ENCODE results near the gene SYCP2. TPM values are rescaled to one million over a fixed set of nuclear protein-coding genes. Genes with fewer than 3 reads are reported as not detected.
A peak's percentile ranks its signal among the peaks of the same experiment; 100 is the strongest.

SYCP2 gene
- polyA plus RNA-seq, 3 donors: 0.28 to 1.2 (median 0.30) TPM

DNA sequence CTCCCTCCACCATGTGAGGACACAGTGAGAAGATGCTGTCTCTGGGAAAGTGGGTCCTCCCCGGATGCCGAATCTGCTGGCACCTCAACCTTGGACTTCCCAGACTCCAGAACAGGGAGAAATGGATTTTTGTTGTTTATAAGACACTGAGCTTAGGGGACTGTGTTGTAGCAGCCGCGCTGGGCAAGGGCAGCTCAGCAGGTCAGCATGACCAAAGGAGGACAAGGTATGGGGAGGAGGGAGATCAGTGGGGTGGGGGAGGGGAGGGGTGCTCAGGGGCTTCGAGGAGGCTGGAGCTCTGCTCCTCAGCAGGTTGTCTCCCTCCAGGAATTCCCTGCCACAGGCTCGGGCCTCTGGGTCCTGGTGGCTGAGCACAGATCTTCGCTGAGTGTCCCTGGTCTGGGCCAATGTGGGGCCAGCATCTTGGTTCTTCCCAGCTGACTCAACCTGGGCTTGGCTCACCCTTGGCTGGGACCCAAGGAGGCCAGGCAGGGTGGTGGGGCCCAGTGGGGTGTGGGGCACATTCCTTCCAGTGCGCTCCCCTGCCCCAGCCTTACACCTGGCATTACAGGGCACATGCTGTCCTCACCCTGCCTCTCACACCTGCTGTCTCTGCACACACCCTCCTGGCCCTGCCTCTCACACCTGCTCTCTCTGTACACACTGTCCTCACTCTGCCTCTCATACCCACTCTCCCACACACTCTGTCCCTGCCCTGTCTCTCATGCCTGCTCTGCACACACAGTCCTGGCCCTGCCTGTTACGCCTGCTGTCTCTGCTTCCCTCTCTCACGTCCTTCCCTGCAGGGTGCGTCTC lies 107.3 kb downstream of the SYCP2 start:
- no peaks in the 10 kb centered on the region for H3K36me3 ChIP-seq (replicated peaks in 1 of 2; ENCODE audit: control insufficient read depth in 1 of 2, insufficient read depth in 2 of 2, low read length in 2 of 2)
- no peak overlapping the region for H3K9ac ChIP-seq (ENCODE audit: insufficient read depth, low read length, poor library complexity, severe bottlenecking)
- no peaks in the 10 kb centered on the region for H3K4me1 ChIP-seq (ENCODE audit: control insufficient read depth in 1 of 2, insufficient read depth in 2 of 2, low read length in 2 of 2)
- intact Hi-C loops (cut with micrococcal nuclease): no loop called here
- no peak for TF ChIP-seq CTCF (IDR thresholded peaks at IDR 0.05)
- no peak overlapping the region for H3K4me2 ChIP-seq (replicated peaks; ENCODE audit: extremely low read depth, low read length, poor library complexity, severe bottlenecking)
- no peaks in the 10 kb centered on the region for H4K20me1 ChIP-seq (ENCODE audit: insufficient read depth, low read length)
- WGBS (ENCODE audit: insufficient coverage): 77% methylated on average over 11 of the region's 11 CpGs
- H3K27ac ChIP-seq (ENCODE audit: low read depth in 1 of 2, low read length in 2 of 2): no peak overlapping the region
- Mint-ChIP-seq H3K4me1 (peaks cover 2% of the 10 kb centered on the region), H3K4me3 (no peak overlapping the region), H3K27me3 (ENCODE audit: low read depth in 3 of 3) (peaks cover 0 to 4% (median 3%) of the 10 kb centered on the region in 3 donors), H3K9me3 (peaks cover 0 to 1% (median 0%) of the 10 kb centered on the region in 7 donors), H3K36me3 (no peaks in the 10 kb centered on the region), H3K27ac (no peak overlapping the region)
- no peak overlapping the region for H3K4me3 ChIP-seq (replicated peaks in 1 of 3; ENCODE audit: low read depth in 2 of 3, low read length in 3 of 3)
- H2AFZ ChIP-seq (ENCODE audit: insufficient read depth, low read depth, low read length, poor library complexity, severe bottlenecking): no peak overlapping the region
- no peak for DNase-seq
- no peaks in the 10 kb centered on the region for H3K27me3 ChIP-seq (ENCODE audit: control insufficient read depth in 2 of 2, insufficient read depth in 2 of 2, low read length in 2 of 2)
- H3K9me3 ChIP-seq (replicated peaks in 1 of 2; ENCODE audit: control insufficient read depth in 1 of 2, insufficient read depth in 1 of 2, low read length in 2 of 2): no peaks in the 10 kb centered on the region
- H3K79me2 ChIP-seq (ENCODE audit: insufficient read depth, low read length): no peaks in the 10 kb centered on the region

- Histone ChIP-seq H3K36me3 (replicated peaks in 1 of 2; ENCODE audit: control insufficient read depth in 1 of 2, insufficient read depth in 2 of 2, low read length in 2 of 2) (no peaks in the 10 kb centered on the region), H3K9me3 (replicated peaks in 1 of 2; ENCODE audit: control insufficient read depth in 1 of 2, insufficient read depth in 1 of 2, low read length in 2 of 2) (no peaks in the 10 kb centered on the region), H3K4me2 (replicated peaks; ENCODE audit: extremely low read depth, low read length, poor library complexity, severe bottlenecking) (no peak overlapping the region), H3K79me2 (ENCODE audit: insufficient read depth, low read length) (no peaks in the 10 kb centered on the region), H3K4me1 (ENCODE audit: control insufficient read depth in 1 of 2, insufficient read depth in 2 of 2, low read length in 2 of 2) (no peaks in the 10 kb centered on the region), H3K4me3 (replicated peaks in 1 of 3; ENCODE audit: low read depth in 2 of 3, low read length in 3 of 3) (no peak overlapping the region), H2AFZ (ENCODE audit: insufficient read depth, low read depth, low read length, poor library complexity, severe bottlenecking) (no peak overlapping the region), H3K27me3 (ENCODE audit: control insufficient read depth in 2 of 2, insufficient read depth in 2 of 2, low read length in 2 of 2) (no peaks in the 10 kb centered on the region), H3K9ac (ENCODE audit: insufficient read depth, low read length, poor library complexity, severe bottlenecking) (no peak overlapping the region), H3K27ac (ENCODE audit: low read depth in 1 of 2, low read length in 2 of 2) (no peak overlapping the region), H4K20me1 (ENCODE audit: insufficient read depth, low read length) (no peaks in the 10 kb centered on the region)
- no peaks in the 10 kb centered on the region for H3K36me3 Mint-ChIP-seq
- H3K4me1 Mint-ChIP-seq: peaks cover 2% of the 10 kb centered on the region
- no peak overlapping the region for H3K4me3 Mint-ChIP-seq
- peaks cover 0 to 1% (median 0%) of the 10 kb centered on the region in 7 donors for H3K9me3 Mint-ChIP-seq
- intact Hi-C loops (cut with micrococcal nuclease): no loop called here
- DNase-seq: no peak
- TF ChIP-seq CTCF (IDR thresholded peaks at IDR 0.05): no peak
- 100% methylated on average over 3 of the region's 4 CpGs for WGBS (ENCODE audit: insufficient coverage)
- H3K27me3 Mint-ChIP-seq (ENCODE audit: low read depth in 3 of 3): peaks cover 0 to 4% (median 0%) of the 10 kb centered on the region in 3 donors
- peak overlapping the region in 1 of 7 donors; percentile 5 for H3K27ac Mint-ChIP-seq
These were observed 107.9 kb downstream of the SYCP2 start for GRCh38 chr20:59825563-59825920.

Data from CD14-positive monocyte (primary cell).